K562 (cell line): Measurements from ENCODE around the gene DEFB114. TPM values are rescaled to one million over a fixed set of nuclear protein-coding genes. Genes with fewer than 3 reads are reported as not detected.

Experiments used
- ATAC-seq: fragments of 200-7000 bp; cut with Tn5 transposase; 3 replicates; pipeline ENCODE4 v1.9.1; 2020; ENCODE audit warnings: moderate library complexity
- BruUV-seq: library from RNA; stranded (reverse); fragments of 400-500 nt; replicated peaks from 2 replicates; lab custom pipeline; 2021; lab: Mats Ljungman, UMichigan
- CTCF ChIA-PET: fragments of 300-600 bp; formaldehyde crosslinking; extraction: SDS; loops from one replicate; lab custom pipeline; 2021; ENCODE audit warnings: low intra/inter-chr PET ratio; lab: Yijun Ruan, JAX
- POLR2A ChIA-PET: fragments of 300-600, 350-650 bp; sonication (Branson Sonifier 250); formaldehyde crosslinking; extraction: SDS; loops from one replicate; lab custom pipeline; 2021; ENCODE audit warnings: antibody characterized with exemption, inconsistent platforms; lab: Yijun Ruan, JAX
- DNase-seq, 4 experiments: peaks; one replicate each; pipeline versions ENCODE4 v3.0.0 to v3.0.0-alpha.2; 2011 to 2018; ENCODE audit warnings: low spot score in 3 of 4, mixed read lengths in 3 of 4; ENCODE audit errors: extremely low read depth in 1 of 4
- FAIRE-seq: peaks from 2 replicates; lab custom pipeline; 2011; peaks lifted over from hg19 to GRCh38; lab: Jason Lieb, UNC
- H2AFZ ChIP-seq: 2 replicates; pipeline ENCODE4 v1.6.0; 2011; ENCODE audit warnings: low read depth, low read length, control low read depth, inconsistent platforms
- H3K27ac ChIP-seq: fragments of 200-600 bp; 3 replicates; pipeline ENCODE4 v1.8.0; 2011; ENCODE audit warnings: low read depth, mild to moderate bottlenecking, control low read depth, inconsistent platforms, low read length, moderate library complexity, mixed read lengths; ENCODE audit errors: extremely low read depth
- H3K27me3 ChIP-seq, 2 experiments: fragments of 300-600 bp in 1 of 2; 2 replicates in 1 of 2; 3 replicates in 1 of 2; pipeline versions ENCODE4 v1.6.0 to v1.8.0; 2011; ENCODE audit warnings: inconsistent platforms in 2 of 2, low read length in 2 of 2, mild to moderate bottlenecking in 1 of 2, mixed read lengths in 1 of 2, moderate library complexity in 1 of 2; ENCODE audit not compliant: control insufficient read depth in 2 of 2, insufficient read depth in 2 of 2
- H3K36me3 ChIP-seq: fragments of 300-600 bp; 3 replicates; pipeline ENCODE4 v1.8.0; 2011; ENCODE audit warnings: mild to moderate bottlenecking, low read length, inconsistent platforms; ENCODE audit not compliant: control insufficient read depth, insufficient read depth
- H3K4me1 ChIP-seq, 2 experiments: fragments of 200-600 bp in 1 of 2; replicated peaks in 1 of 2; 2 replicates in 1 of 2; 3 replicates in 1 of 2; pipeline versions ENCODE4 v1.5.1 to v1.8.0; 2011; ENCODE audit warnings: inconsistent platforms in 2 of 2, low read length in 2 of 2, mild to moderate bottlenecking in 1 of 2, mixed read lengths in 1 of 2, moderate library complexity in 1 of 2; ENCODE audit not compliant: control insufficient read depth in 2 of 2, insufficient read depth in 2 of 2
- H3K4me2 ChIP-seq: 2 replicates; pipeline ENCODE4 v1.6.1; 2011; ENCODE audit warnings: low read length, control low read depth, inconsistent platforms, mixed read lengths; ENCODE audit not compliant: insufficient read depth
- H3K4me3 ChIP-seq: fragments of 200-600 bp; sonication (generic), shearing (Covaris generic); 2 replicates; pipeline ENCODE4 v1.5.1; 2016; ENCODE audit warnings: control low read depth, inconsistent platforms
- H3K79me2 ChIP-seq: fragments of 200-600 bp; 3 replicates; pipeline ENCODE4 v1.8.0; 2011; ENCODE audit warnings: low read length, inconsistent platforms; ENCODE audit not compliant: control insufficient read depth, insufficient read depth
- H3K9ac ChIP-seq, 2 experiments: 2 replicates each; pipeline versions ENCODE4 v1.6.0 to v1.6.1; 2011; ENCODE audit warnings: low read depth in 2 of 2, low read length in 2 of 2, control low read depth in 1 of 2, inconsistent platforms in 1 of 2, mild to moderate bottlenecking in 1 of 2, mixed read lengths in 1 of 2; ENCODE audit not compliant: insufficient read depth in 1 of 2
- H3K9me1 ChIP-seq: one replicate; pipeline ENCODE4 v1.6.0; 2011; ENCODE audit warnings: inconsistent platforms, mild to moderate bottlenecking, low read length, moderate library complexity; ENCODE audit not compliant: control insufficient read depth, insufficient read depth
- H3K9me3 ChIP-seq: replicated peaks from 2 replicates; pipeline ENCODE4 v1.5.1; 2011; ENCODE audit warnings: low read depth, low read length, inconsistent platforms; ENCODE audit not compliant: control insufficient read depth, insufficient read depth
- H4K20me1 ChIP-seq: replicated peaks from 2 replicates; pipeline ENCODE4 v1.6.1; 2011; ENCODE audit warnings: low read length, inconsistent platforms, mixed read lengths; ENCODE audit not compliant: control insufficient read depth, insufficient read depth
- ASH1L ChIP-seq: fragments of 450-650 bp; IDR thresholded peaks from 2 replicates; pipeline ENCODE4 v1.6.1; 2018; ENCODE audit warnings: borderline replicate concordance, mild to moderate bottlenecking, low read depth; ENCODE audit not compliant: partially characterized antibody
- DPF2 ChIP-seq: fragments of 450-650 bp; IDR thresholded peaks from 2 replicates; pipeline ENCODE4 v1.6.1; 2016
- GABPB1 ChIP-seq: sonication (generic); formaldehyde crosslinking; IDR thresholded peaks from 2 replicates; pipeline ENCODE4 v1.8.0; 2022; ENCODE audit warnings: mild to moderate bottlenecking, missing genetic modification reagents
- HDAC3 ChIP-seq: fragments of 450-650 bp; IDR thresholded peaks from 2 replicates; pipeline ENCODE4 v1.6.1; 2018; ENCODE audit warnings: borderline replicate concordance, mild to moderate bottlenecking, moderate library complexity; ENCODE audit not compliant: partially characterized antibody
- HDAC6 ChIP-seq: IDR thresholded peaks from 2 replicates; pipeline ENCODE4 v1.6.1; 2012; ENCODE audit warnings: low read depth, mild to moderate bottlenecking, control low read depth, inconsistent platforms, low read length, moderate library complexity
- MAFG ChIP-seq: fragments of 450-650 bp; conservative IDR thresholded peaks from 2 replicates; pipeline ENCODE4 v1.6.1; 2016; ENCODE audit warnings: missing genetic modification characterization, missing compliant biosample characterization
- NFYB ChIP-seq: IDR thresholded peaks from 2 replicates; pipeline ENCODE4 v1.6.1; 2011; ENCODE audit warnings: mild to moderate bottlenecking, moderate library complexity; ENCODE audit not compliant: insufficient read length; ENCODE audit errors: extremely low read depth
- NRF1 ChIP-seq, 2 experiments: fragments of 450-650 bp; IDR thresholded peaks in 1 of 2; conservative IDR thresholded peaks in 1 of 2; 2 replicates each; pipeline ENCODE4 v1.6.1; 2014; ENCODE audit warnings: mild to moderate bottlenecking in 2 of 2
- PREB ChIP-seq: sonication (generic); formaldehyde crosslinking; IDR thresholded peaks from 2 replicates; pipeline ENCODE4 v1.8.1; 2023; ENCODE audit warnings: mild to moderate bottlenecking, missing genetic modification reagents
- RFX1 ChIP-seq: fragments of 450-650 bp; IDR thresholded peaks from 2 replicates; pipeline ENCODE4 v1.6.1; 2016; ENCODE audit warnings: mild to moderate bottlenecking, moderate library complexity
- SFPQ ChIP-seq: fragments of 200-400 bp; formaldehyde crosslinking; IDR thresholded peaks from 2 replicates; pipeline ENCODE4 v1.6.1; 2017; ENCODE audit warnings: mild to moderate bottlenecking, low read depth, low read length, moderate library complexity
- STAG1 ChIP-seq: sonication (generic); formaldehyde crosslinking; IDR thresholded peaks from 2 replicates; pipeline ENCODE4 v1.5.0; 2020; ENCODE audit warnings: missing genetic modification reagents, borderline replicate concordance
- XRCC4 ChIP-seq: IDR thresholded peaks from one replicate; pipeline ENCODE4 v1.6.1; 2011; ENCODE audit not compliant: insufficient read depth, insufficient read length; ENCODE audit errors: extremely low read depth
- ZNF121 ChIP-seq: sonication (generic); formaldehyde crosslinking; conservative IDR thresholded peaks from 2 replicates; pipeline ENCODE4 v1.8.0; 2022; ENCODE audit warnings: missing genetic modification reagents
- ZNF232 ChIP-seq: sonication (generic); formaldehyde crosslinking; IDR thresholded peaks from 2 replicates; pipeline ENCODE4 v1.8.0; 2022; ENCODE audit warnings: mild to moderate bottlenecking, missing genetic modification reagents
- WGBS: fragments of 100-300 bp; shearing (Covaris generic); methylation state at CpG from one replicate; pipeline ENCODE4 v1.1.6; 2016; ENCODE audit warnings: low coverage, mixed read lengths; ENCODE audit not compliant: insufficient coverage; ENCODE audit errors: missing lambda C conversion rate; 5-methylcytosine and 5-hydroxymethylcytosine counted together
- in situ Hi-C: fragments of 300-500 bp; cut with MboI; formaldehyde crosslinking; loops from 4 replicates; pipeline ENCODE4 v1.15.0; 2018; ENCODE audit warnings: inconsistent platforms, mixed read lengths
- intact Hi-C: fragments of 100-400 bp; cut with micrococcal nuclease; formaldehyde crosslinking; loops from 2 replicates; pipeline ENCODE4 v1.14.2; 2022
- polyA plus RNA-seq, 8 experiments: library from polyadenylated mRNA; depleted of rRNA in 4 of 8; stranded (reverse) in 5 of 8; unstranded in 3 of 8; fragments of >200 nt; fragmentation: Nextera tagmentation in 2 of 8; fragmentation: Illumina TruSeq in 1 of 8; extraction: Ambion mirVana in 2 of 8; extraction: Trizol in 1 of 8; gene quantifications; 2 replicates each; pipeline versions ENCODE4 v1.2.1 to v1.2.3, GENCODE V29; 2011 to 2014; ENCODE audit warnings: inconsistent platforms in 1 of 8, missing spikeins in 1 of 8
- total RNA-seq, 7 experiments: library from RNA; depleted of rRNA in 6 of 7; stranded (reverse); fragments of >200 nt in 6 of 7; fragmentation: Illumina TruSeq in 2 of 7; extraction: Trizol in 2 of 7; gene quantifications; 2 replicates each; pipeline versions ENCODE4 v1.2.1 to v1.2.3, GENCODE V29; 2011 to 2021; ENCODE audit warnings: low replicate concordance in 1 of 7

The DEFB114 gene
- total and polyA plus RNA-seq, 9 of the 15 experiments (the other 6 are each of a cell fraction or from before 2014, with no cell fraction given), result not detected

DNA sequence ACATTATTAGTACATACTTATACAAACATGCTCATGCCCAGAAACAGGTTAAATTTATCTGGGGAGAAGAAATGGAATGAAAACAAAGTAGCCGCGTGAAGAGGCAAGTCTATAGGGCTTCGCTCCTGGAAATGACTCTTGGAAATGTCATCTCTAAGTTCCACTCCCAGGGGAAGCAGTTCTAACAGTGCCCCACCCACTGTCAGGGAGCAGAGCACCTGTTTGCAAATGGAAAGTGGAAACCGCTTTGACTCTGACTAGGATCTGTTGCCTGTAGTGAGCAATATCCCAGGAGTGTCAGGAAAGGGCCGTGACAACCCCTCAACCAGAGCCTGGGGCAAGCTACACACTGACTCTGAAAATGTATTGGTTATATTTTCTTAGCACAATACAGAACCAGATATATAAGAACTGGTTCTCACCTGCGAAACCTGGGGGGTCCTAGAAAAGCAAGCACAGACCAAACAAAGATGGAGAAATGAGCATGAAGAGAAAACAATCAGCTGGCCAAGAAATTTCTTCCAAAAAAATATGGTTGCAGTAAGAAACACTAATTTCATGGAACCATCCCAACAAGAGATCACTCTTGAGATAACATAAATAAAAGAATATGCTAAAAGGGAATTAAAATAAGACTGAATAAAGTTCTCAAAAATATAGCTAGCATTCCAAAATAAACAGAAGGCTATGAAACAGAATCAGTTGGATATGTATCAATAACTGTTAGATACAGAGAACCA, 50.2 kb downstream of the DEFB114 start (continued):
- no peak for TF ChIP-seq NFYB
- no peak for TF ChIP-seq HDAC3

DNA sequence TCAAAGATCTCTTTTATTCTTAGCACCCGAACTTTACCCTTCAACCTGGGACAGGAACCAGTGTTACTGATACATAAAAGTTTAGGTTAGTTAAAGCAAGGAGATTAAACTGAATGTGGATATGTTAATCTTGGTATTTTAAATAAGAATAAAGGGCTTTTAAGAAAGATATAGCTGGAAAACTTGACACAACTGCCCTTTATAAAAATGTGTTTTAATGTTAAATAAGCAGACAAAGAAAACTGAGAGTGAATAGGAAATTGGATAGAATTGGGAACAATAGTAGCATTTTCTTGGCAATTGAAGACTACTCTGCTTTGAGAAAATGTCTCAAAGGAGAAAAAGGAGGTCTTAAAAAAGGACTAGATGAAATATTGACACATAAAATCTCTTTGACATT, 51.8 kb downstream of the DEFB114 start:
- H3K9ac ChIP-seq, result no peak overlapping the region
- H4K20me1 ChIP-seq, result no peaks in the 10 kb centered on the region
- ATAC-seq, result no peak
- no peak for FAIRE-seq
- H3K27ac ChIP-seq, result no peak overlapping the region
- WGBS, result 6% methylated on average over 1 of the region's 1 CpG
- intact Hi-C loops (no loop called here), in situ Hi-C loops (no loop called here)
- no peaks in the 10 kb centered on the region for H3K79me2 ChIP-seq
- H3K4me2 ChIP-seq, result no peak overlapping the region
- H2AFZ ChIP-seq, result no peak overlapping the region
- TF ChIP-seq STAG1 (no peak), SFPQ (no peak), GABPB1 (no peak), RFX1 (no peak), HDAC6 (no peak), NRF1 (conservative IDR thresholded peaks at IDR 0.05 in 1 of 2, IDR thresholded peaks at IDR 0.05 in 1 of 2) (no peak), PREB (no peak), MAFG (no peak), ZNF232 (CRISPR knock-in tag) (no peak), DPF2 (no peak), ZNF121 (no peak), XRCC4 (no peak), ASH1L (no peak)
- no peak for DNase-seq
- ChIA-PET CTCF (no interaction called here), POLR2A (no interaction called here)
- H3K4me3 ChIP-seq, result no peak overlapping the region
- H3K9me1 ChIP-seq, result no peaks in the 10 kb centered on the region
- no TSS peak for BruUV-seq
- no peaks in the 10 kb centered on the region for H3K9me3 ChIP-seq
- no peaks in the 10 kb centered on the region for H3K4me1 ChIP-seq
- no peaks in the 10 kb centered on the region for H3K27me3 ChIP-seq
- H3K36me3 ChIP-seq, result no peaks in the 10 kb centered on the region
